Rectal smooth muscle tissue (tissue), 1 donor: ENCODE measurements around the gene DISC1.

ENCODE experiments used
- H3K27ac ChIP-seq: one replicate; pipeline ENCODE4 v1.7.0; 2013; ENCODE audit warnings: low read depth, low read length, inconsistent platforms
- H3K27me3 ChIP-seq: one replicate; pipeline ENCODE4 v1.7.0; 2013; ENCODE audit warnings: low read length; ENCODE audit not compliant: control insufficient read depth, insufficient read depth
- H3K36me3 ChIP-seq: one replicate; pipeline ENCODE4 v1.7.0; 2013; ENCODE audit warnings: low read length; ENCODE audit not compliant: control insufficient read depth, insufficient read depth
- H3K4me1 ChIP-seq: one replicate; pipeline ENCODE4 v1.7.0; 2013; ENCODE audit warnings: low read length; ENCODE audit not compliant: control insufficient read depth, insufficient read depth
- H3K4me3 ChIP-seq: one replicate; pipeline ENCODE4 v1.7.0; 2013; ENCODE audit warnings: low read length
- H3K9ac ChIP-seq: one replicate; pipeline ENCODE4 v1.7.0; 2013; ENCODE audit warnings: low read length

Gene DISC1

GRCh38 chr1:231976231-231976630, 349.6 kb downstream of the DISC1 start:
- Histone ChIP-seq H3K27ac (no peak overlapping the region), H3K9ac (no peak overlapping the region), H3K4me1 (no peaks in the 10 kb centered on the region), H3K27me3 (no peaks in the 10 kb centered on the region), H3K4me3 (no peak overlapping the region), H3K36me3 (no peaks in the 10 kb centered on the region)

DNA sequence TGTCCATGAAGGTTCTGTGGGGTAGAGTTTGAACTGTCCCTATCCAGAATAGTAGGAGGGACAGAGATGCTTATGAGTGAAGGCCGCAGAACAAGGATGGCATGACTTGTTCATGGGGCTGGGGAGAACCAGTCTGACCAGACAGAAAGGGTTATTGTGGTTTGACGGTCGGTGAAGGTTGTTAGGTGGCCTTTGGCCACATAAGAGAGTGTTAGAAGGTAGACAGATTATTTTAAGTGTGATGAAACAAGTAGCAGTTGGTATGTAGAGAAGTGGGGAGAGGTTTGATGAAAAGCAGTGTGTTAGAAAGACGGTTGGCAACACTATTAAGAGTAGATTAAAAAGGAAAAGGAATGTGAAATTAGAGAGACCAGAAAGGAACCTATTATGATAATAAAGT, 355.1 kb downstream of the DISC1 start:
- no peaks in the 10 kb centered on the region for H3K4me1 ChIP-seq
- H3K9ac ChIP-seq = no peak overlapping the region
- no peak overlapping the region for H3K4me3 ChIP-seq
- H3K27me3 ChIP-seq = no peaks in the 10 kb centered on the region
- no peaks in the 10 kb centered on the region for H3K36me3 ChIP-seq
- H3K27ac ChIP-seq = no peak overlapping the region

DNA sequence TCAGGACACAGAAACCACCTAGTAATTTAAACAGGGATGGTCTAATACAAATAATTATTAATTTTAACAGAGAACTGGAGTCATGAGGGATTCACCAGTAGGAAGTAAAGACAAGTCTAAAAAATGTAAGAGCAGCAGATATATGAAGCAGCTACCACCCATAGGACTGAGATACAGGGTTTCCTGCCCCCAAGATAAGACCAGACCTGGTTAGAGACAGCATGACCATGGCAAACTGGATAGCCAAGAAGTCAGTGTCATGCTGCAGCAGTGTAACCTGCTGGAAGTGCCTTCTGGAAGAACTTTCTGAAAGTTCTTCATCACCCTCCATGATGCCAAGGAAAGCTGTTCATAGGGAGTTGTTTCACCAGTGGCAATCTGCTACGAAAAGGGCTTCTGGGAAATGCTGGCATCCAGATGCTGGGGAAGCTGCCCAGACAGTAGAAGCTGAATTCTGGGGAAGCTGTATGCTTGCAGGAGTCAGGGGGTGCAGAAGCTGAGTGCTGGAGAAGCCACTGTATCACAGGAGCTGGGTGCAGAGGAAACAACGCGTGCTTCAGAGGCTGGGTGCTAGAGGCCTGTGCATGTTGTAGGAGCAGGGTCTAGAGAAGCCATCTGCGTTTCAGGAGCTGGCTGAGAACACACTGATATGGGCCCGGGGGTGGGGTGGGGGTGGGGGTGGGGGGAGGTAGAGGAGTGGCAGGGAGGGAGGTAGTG, 356.4 kb downstream of the DISC1 start:
- Histone ChIP-seq H3K36me3 (no peaks in the 10 kb centered on the region), H3K4me3 (no peak overlapping the region), H3K4me1 (no peaks in the 10 kb centered on the region), H3K27ac (no peak overlapping the region), H3K9ac (no peak overlapping the region), H3K27me3 (no peaks in the 10 kb centered on the region)

- Histone ChIP-seq H3K4me1 (no peaks in the 10 kb centered on the region), H3K4me3 (no peak overlapping the region), H3K27ac (no peak overlapping the region), H3K36me3 (no peaks in the 10 kb centered on the region), H3K27me3 (no peaks in the 10 kb centered on the region), H3K9ac (no peak overlapping the region)
Measured at GRCh38 chr1:231983588-231984193, 357.1 kb downstream of the DISC1 start.

DNA sequence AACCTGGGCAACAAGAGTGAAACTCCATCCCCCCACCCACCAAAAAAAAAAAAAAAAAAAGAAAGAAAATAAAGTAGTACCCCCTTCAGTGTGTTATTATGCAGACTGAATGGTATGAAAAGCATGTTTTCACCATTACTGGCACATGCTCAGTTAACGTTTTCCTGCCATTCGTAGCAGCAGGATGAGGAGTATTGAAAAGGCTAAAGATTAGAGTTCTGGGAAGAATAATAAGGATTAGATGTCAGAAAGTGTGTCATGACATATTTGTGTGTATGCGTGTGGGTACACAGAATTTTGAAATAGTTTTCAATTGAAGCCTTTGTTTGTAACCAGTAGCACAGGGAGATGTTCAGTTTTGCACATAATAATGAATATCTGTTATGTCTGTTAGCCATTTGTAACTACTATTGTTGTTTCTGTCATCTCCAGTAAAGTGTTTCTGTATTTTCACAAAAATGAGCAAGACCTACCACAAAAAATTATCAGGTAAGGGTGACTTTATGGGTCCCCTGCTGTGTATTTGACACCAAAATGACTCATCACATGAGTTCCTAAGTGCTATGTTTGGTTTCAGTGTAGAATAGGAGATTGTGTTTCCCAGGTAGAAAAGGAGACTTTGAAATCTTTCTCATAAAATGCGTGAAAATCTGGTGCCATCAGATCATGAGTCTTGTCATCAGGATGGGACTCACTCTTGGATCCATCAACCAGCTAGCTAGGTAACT, 358.9 kb downstream of the DISC1 start:
- H3K4me3 ChIP-seq = no peak overlapping the region
- H3K9ac ChIP-seq = no peak overlapping the region
- H3K36me3 ChIP-seq = no peaks in the 10 kb centered on the region
- no peaks in the 10 kb centered on the region for H3K27me3 ChIP-seq
- peak overlapping the region; percentile 55 for H3K27ac ChIP-seq
- no peaks in the 10 kb centered on the region for H3K4me1 ChIP-seq

DNA sequence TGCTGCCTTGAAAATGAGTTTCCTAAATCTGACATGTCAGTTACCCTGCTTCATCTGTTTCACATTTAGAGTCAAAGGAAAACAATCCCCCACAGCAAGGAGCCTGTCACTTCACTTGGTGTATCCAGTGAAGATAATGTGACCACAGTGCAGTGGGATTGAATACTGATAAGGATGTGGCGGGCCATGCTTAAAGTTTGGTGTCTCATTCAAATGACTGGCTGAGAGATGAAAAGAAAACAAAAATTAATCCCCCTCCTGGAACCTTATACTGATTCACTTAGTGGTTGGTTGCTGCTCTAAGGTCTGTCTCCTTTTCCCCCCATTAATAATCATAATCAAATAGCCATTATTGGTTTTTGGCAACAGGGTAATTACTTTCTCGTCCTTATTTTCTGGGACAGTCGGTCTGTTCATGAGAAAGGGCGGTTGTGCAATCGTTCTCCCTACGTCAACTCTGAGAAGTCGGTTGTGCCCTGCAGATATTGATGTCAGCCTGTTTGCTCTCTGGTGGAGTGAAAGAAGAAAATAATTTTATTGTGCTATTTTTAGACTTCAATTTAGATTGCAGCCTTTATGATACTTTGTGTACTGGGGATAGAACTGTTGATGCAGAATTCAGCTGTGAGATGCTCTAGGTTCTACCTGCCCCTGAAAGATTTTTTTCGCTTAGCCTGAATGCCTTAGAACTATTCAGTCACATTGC, 360.2 kb downstream of the DISC1 start:
- peak overlapping the region; percentile 55 for H3K27ac ChIP-seq
- no peak overlapping the region for H3K4me3 ChIP-seq
- no peaks in the 10 kb centered on the region for H3K36me3 ChIP-seq

GRCh38 chr1:231990388-231990787, 363.8 kb downstream of the DISC1 start:
- H3K27me3 ChIP-seq = no peaks in the 10 kb centered on the region
- H3K27ac ChIP-seq = no peak overlapping the region
- no peak overlapping the region for H3K9ac ChIP-seq
- no peaks in the 10 kb centered on the region for H3K36me3 ChIP-seq
- no peaks in the 10 kb centered on the region for H3K4me1 ChIP-seq
- H3K4me3 ChIP-seq = no peak overlapping the region

More for the DNA sequence above, 360.2 kb downstream of the DISC1 start:
- H3K27me3 ChIP-seq = no peaks in the 10 kb centered on the region
- H3K4me1 ChIP-seq = no peaks in the 10 kb centered on the region
- no peak overlapping the region for H3K9ac ChIP-seq

DNA sequence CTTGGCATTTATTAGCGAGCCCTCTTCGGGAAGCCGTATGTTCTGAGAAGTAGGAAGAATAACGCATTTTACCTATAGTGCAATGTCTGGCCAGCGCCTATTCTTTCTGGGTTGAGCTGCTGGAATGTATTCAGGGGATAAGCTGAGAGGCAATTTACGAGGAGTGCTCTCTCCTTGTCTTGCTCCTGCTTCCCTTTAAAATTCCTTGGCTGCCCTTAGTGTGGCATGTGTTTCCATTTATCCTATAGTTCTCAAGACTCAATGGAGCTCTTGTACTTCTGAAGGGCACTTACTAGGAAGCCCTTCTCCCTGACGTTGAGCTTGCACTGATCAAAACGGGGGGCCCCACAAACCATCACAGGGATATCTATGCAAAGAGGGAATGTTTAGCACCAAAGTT, 364.6 kb downstream of the DISC1 start:
- no peak overlapping the region for H3K4me3 ChIP-seq
- no peaks in the 10 kb centered on the region for H3K4me1 ChIP-seq
- H3K36me3 ChIP-seq = no peaks in the 10 kb centered on the region
- no peaks in the 10 kb centered on the region for H3K27me3 ChIP-seq
- no peak overlapping the region for H3K27ac ChIP-seq
- H3K9ac ChIP-seq = no peak overlapping the region

DNA sequence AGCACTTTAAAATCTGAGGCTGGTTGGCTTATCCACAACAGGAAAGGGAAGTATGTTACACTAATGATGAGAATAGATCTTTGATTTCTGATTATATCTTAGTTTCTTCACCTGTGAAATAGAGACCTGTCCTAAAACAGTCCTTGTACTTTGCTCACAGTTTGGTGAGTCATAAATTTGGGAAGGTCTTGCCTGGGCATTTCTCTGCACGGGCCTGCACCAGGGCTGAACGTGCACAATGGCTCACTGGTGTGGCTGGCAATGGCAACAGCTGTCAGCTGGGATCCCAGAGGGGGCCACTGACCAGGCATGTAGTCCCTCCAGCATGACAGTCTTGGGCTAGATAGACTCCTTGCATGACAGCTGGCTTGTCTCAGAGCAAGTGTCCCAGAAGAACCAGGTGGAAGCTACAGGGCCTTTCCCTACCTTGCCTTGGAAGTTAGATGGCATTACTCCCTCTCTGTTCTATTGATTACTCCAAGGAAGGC, 367.4 kb downstream of the DISC1 start:
- H3K4me1 ChIP-seq = no peaks in the 10 kb centered on the region
- no peaks in the 10 kb centered on the region for H3K36me3 ChIP-seq
- no peak overlapping the region for H3K9ac ChIP-seq
- no peak overlapping the region for H3K4me3 ChIP-seq
- no peaks in the 10 kb centered on the region for H3K27me3 ChIP-seq
- no peak overlapping the region for H3K27ac ChIP-seq

- Histone ChIP-seq H3K9ac (no peak overlapping the region), H3K27ac (no peak overlapping the region), H3K36me3 (no peaks in the 10 kb centered on the region), H3K4me3 (no peak overlapping the region), H3K27me3 (no peaks in the 10 kb centered on the region), H3K4me1 (no peaks in the 10 kb centered on the region)
Measured at GRCh38 chr1:231998791-231999190, 372.2 kb downstream of the DISC1 start.

GRCh38 chr1:232005300-232005699, 378.7 kb downstream of the DISC1 start:
- Histone ChIP-seq H3K27ac (no peak overlapping the region), H3K4me3 (no peak overlapping the region), H3K9ac (no peak overlapping the region), H3K4me1 (no peaks in the 10 kb centered on the region), H3K27me3 (no peaks in the 10 kb centered on the region), H3K36me3 (no peaks in the 10 kb centered on the region)

DNA sequence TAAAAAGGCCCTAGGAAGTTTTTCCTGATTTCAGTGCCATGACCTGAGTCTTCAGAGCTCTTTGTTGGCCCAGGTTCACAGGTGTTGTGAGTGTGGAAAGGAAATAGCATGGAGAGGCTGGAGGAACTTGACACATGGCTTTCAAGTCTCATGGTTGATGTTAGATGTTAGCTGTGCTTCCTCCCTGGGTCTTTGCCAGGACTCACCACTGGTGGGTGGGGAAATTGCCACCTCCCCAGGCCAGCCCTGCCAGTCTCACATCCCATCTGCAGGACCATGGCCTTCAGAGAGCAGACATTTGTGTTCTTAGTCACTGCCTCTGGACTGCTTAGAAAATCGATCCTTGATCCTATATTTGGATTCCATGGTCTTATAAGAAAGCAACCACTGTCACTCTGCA, 383.2 kb downstream of the DISC1 start:
- no peaks in the 10 kb centered on the region for H3K36me3 ChIP-seq
- H3K4me3 ChIP-seq = no peak overlapping the region
- H3K27ac ChIP-seq = no peak overlapping the region
- no peaks in the 10 kb centered on the region for H3K27me3 ChIP-seq
- H3K4me1 ChIP-seq = peaks cover 15% of the 10 kb centered on the region
- no peak overlapping the region for H3K9ac ChIP-seq
